Pancreas (tissue), 10 donors: ENCODE data around the gene NAXE. TPM values are rescaled to one million over a fixed set of nuclear protein-coding genes. Genes with fewer than 3 reads are reported as not detected.

Experiments used
- ATAC-seq, 4 donors: fragments of 200-7000 bp; cut with Tn5 transposase; one replicate each; pipeline versions ENCODE4 v1.8.0 to v1.9.1; 2020; ENCODE audit warnings: mild to moderate bottlenecking in 4 of 4, moderate library complexity in 4 of 4
- DNase-seq, 6 donors: peaks; one replicate each; pipeline ENCODE4 v3.0.0-alpha.2; 2020
- FAIRE-seq: peaks from 2 replicates; lab custom pipeline; 2012; peaks lifted over from hg19 to GRCh38; lab: Jason Lieb, UNC
- H3K27ac ChIP-seq, 4 donors: fragments of 200-600 bp; sonication (generic); 1 replicate in 3 of 4; 2 replicates in 1 of 4; pipeline versions ENCODE4 v1.5.0 to v1.8.0; 2020
- H3K27me3 ChIP-seq, 4 donors: fragments of 200-600 bp; one replicate each; pipeline ENCODE4 v1.8.0; 2021
- H3K36me3 ChIP-seq, 3 donors: fragments of 200-600 bp; sonication (generic) in 1 of 3; one replicate each; pipeline versions ENCODE4 v1.5.0 to v1.8.0; 2020 to 2021
- H3K4me1 ChIP-seq, 3 donors: fragments of 200-600 bp; one replicate each; pipeline ENCODE4 v1.8.0; 2021
- H3K4me3 ChIP-seq, 4 donors: fragments of 200-600 bp; sonication (generic) in 2 of 4; one replicate each; pipeline versions ENCODE4 v1.5.0 to v1.8.0; 2020 to 2021
- H3K9me3 ChIP-seq, 4 donors: fragments of 200-600 bp; one replicate each; pipeline ENCODE4 v1.8.0; 2021
- CTCF ChIP-seq, 4 donors: fragments of 200-600 bp; sonication (generic) in 3 of 4; IDR thresholded peaks; one replicate each; pipeline versions ENCODE4 v1.5.0 to v1.8.0; 2021; ENCODE audit warnings: antibody characterized with exemption in 4 of 4
- WGBS, 2 donors: extraction: QIAGEN DNeasy Blood & Tissue Kit; methylation state at CpG; one replicate each; pipeline ENCODE4 v1.1.7; 2013; 5-methylcytosine and 5-hydroxymethylcytosine counted together
- intact Hi-C, 3 donors: fragments of 100-400 bp; cut with DNase I; formaldehyde crosslinking; loops; one replicate each; pipeline versions ENCODE4 v1.11.1 to v1.14.2; 2022
- polyA plus RNA-seq, 2 donors: library from polyadenylated mRNA; stranded (reverse); fragments of 200-250 nt; gene quantifications; one replicate each; pipeline ENCODE4 v1.2.3, GENCODE V29; 2013
- total RNA-seq, 6 donors: library from RNA; stranded (reverse); fragmentation: NEBNext Ultra II Directional in 4 of 6; extraction: Animal tissue kit (Norgen Biotek cat#: 25700) in 4 of 6; gene quantifications; one replicate each; pipeline versions ENCODE4 v1.2.1 to v1.2.4, GENCODE V29; 2021 to 2023
- donor health status: healthy with polysubstance abuse.
- donor health status: DM: no; HTN: no; CAD: no; lungs with moderate emphysema.
- donor health status: DM: no; HTN: no; CAD: no.
- donor health status: control.
- donor health status: control.
- donor health status: Bipolar disorder and iron deficiency.
- donor health status: DM: yes; HTN: yes; CAD: no.
- donor health status: DM: no; HTN: no; CAD: no.
- donor health status: DM: no; HTN: no; CAD: no.
- donor health status: DM: yes; HTN: yes; CAD: no.

The NAXE gene
- total and polyA plus RNA-seq, 8 donors = 23.9 to 60.4 (median 36.1) TPM

GRCh38 chr1:156598125-156598524, 6.5 kb downstream of the NAXE start:
- no peak for TF ChIP-seq CTCF (IDR thresholded peaks at IDR 0.05)
- peaks cover 6 to 16% (median 12%) of the 10 kb centered on the region in 3 donors for H3K4me1 ChIP-seq
- WGBS, 2 donors = 90 to 95% methylated on average over 5 of the region's 5 CpGs
- H3K36me3 ChIP-seq = peaks cover 0 to 13% (median 0%) of the 10 kb centered on the region in 3 donors
- H3K9me3 ChIP-seq = no peaks in the 10 kb centered on the region
- no peak overlapping the region for H3K27ac ChIP-seq
- ATAC-seq (no peak), FAIRE-seq (no peak), DNase-seq (peak in 1 of 6 donors; percentile 22)
- no peak overlapping the region for H3K4me3 ChIP-seq
- intact Hi-C loops = no loop called here
- no peaks in the 10 kb centered on the region for H3K27me3 ChIP-seq

GRCh38 chr1:156598731-156599432, 7.3 kb downstream of the NAXE start:
- FAIRE-seq = no peak
- no peak for ATAC-seq
- 83 to 94% methylated on average over 4 of the region's 4 CpGs for WGBS, 2 donors
- Histone ChIP-seq H3K36me3 (peaks cover 0 to 13% (median 0%) of the 10 kb centered on the region in 3 donors), H3K9me3 (no peaks in the 10 kb centered on the region), H3K4me3 (no peak overlapping the region), H3K4me1 (peaks cover 6 to 16% (median 12%) of the 10 kb centered on the region in 3 donors), H3K27ac (no peak overlapping the region), H3K27me3 (no peaks in the 10 kb centered on the region)
- intact Hi-C loops = no loop called here
- peak in 1 of 6 donors; percentile 9 for DNase-seq
- no peak for TF ChIP-seq CTCF (IDR thresholded peaks at IDR 0.05)

- 47 to 58% methylated on average over 3 of the region's 3 CpGs for WGBS, 2 donors
- peaks cover 6 to 16% (median 12%) of the 10 kb centered on the region in 3 donors for H3K4me1 ChIP-seq
- intact Hi-C loops = loop anchor here in 1 of 3 donors (10.0 kb wide), 1 partner anchor 145 kb away; no protein-coding TSS in a partner anchor
- H3K36me3 ChIP-seq = peaks cover 0 to 13% (median 0%) of the 10 kb centered on the region in 3 donors
- no peak overlapping the region for H3K4me3 ChIP-seq
- no peak overlapping the region for H3K27ac ChIP-seq
- FAIRE-seq (no peak), DNase-seq (peak in 1 of 6 donors; percentile 3), ATAC-seq (no peak)
- no peaks in the 10 kb centered on the region for H3K27me3 ChIP-seq
- no peak for TF ChIP-seq CTCF (IDR thresholded peaks at IDR 0.05)
- H3K9me3 ChIP-seq = no peaks in the 10 kb centered on the region
These were observed 8.2 kb downstream of the NAXE start for GRCh38 chr1:156599811-156600210.

- TF ChIP-seq CTCF (IDR thresholded peaks at IDR 0.05) = no peak
- ATAC-seq (peak; percentile 5 to 21 (median 11)), DNase-seq (peak in 2 of 6 donors; percentile 24), FAIRE-seq (no peak)
- Histone ChIP-seq H3K4me1 (peaks cover 6 to 16% (median 12%) of the 10 kb centered on the region in 3 donors), H3K9me3 (no peaks in the 10 kb centered on the region), H3K27me3 (no peaks in the 10 kb centered on the region), H3K36me3 (peaks cover 0 to 4% (median 0%) of the 10 kb centered on the region in 3 donors), H3K27ac (peak overlapping the region in 3 of 4 donors; percentile 9 to 66 (median 63)), H3K4me3 (peak overlapping the region; percentile 45 to 76 (median 65))
- intact Hi-C loops = loop anchor here in 1 of 3 donors (10.0 kb wide), 1 partner anchor 146 kb away; no protein-coding TSS in a partner anchor
- 1% methylated on average over 13 of the region's 13 CpGs for WGBS, 2 donors
These were observed 9.2 kb downstream of the NAXE start for GRCh38 chr1:156600733-156601121.
